HG03064 (cell line): ENCODE measurements around the gene IL10RB.
A peak's percentile ranks its signal among the peaks of the same experiment; 100 is the strongest.

Experiments used
- ATAC-seq: cut with Tn5 transposase; IDR thresholded peaks from one replicate; pipeline ENCODE4 v1.9.1; 2021; ENCODE audit warnings: low read depth; ENCODE audit not compliant: unreplicated experiment

The IL10RB gene

GRCh38 chr21:33325222-33326067 is 59.3 kb downstream of the IL10RB start:
- peak; percentile 28 for ATAC-seq

GRCh38 chr21:33327326-33327725 is 61.2 kb downstream of the IL10RB start:
- no peak for ATAC-seq

- ATAC-seq = no peak
Observed at GRCh38 chr21:33327792-33328433, 61.7 kb downstream of the IL10RB start.

- no peak for ATAC-seq
Observed at GRCh38 chr21:33330726-33331125, 64.6 kb downstream of the IL10RB start.

GRCh38 chr21:33332143-33332542 is 66.0 kb downstream of the IL10RB start:
- peak; percentile 71 for ATAC-seq

- ATAC-seq = no peak
Observed at GRCh38 chr21:33334191-33334590, 68.0 kb downstream of the IL10RB start.

GRCh38 chr21:33334824-33335223 is 68.7 kb downstream of the IL10RB start:
- ATAC-seq = no peak

GRCh38 chr21:33339135-33339534 is 73.0 kb downstream of the IL10RB start:
- ATAC-seq = no peak

GRCh38 chr21:33339918-33340317 is 73.8 kb downstream of the IL10RB start:
- no peak for ATAC-seq

- no peak for ATAC-seq
Observed at GRCh38 chr21:33345751-33346238, 79.6 kb downstream of the IL10RB start.
